Central memory CD8-positive, alpha-beta T cell (primary cell): ENCODE measurements around the gene PI4K2B.
"Not testable (repeated sequence)": the region's sequence is repeated elsewhere in the genome, so short reads cannot be mapped to it uniquely, and the experiment has no call there.

ENCODE experiments used
- ATAC-seq: fragments of 150-1000 bp; cut with Tn5 transposase; replicated peaks from 2 replicates; pipeline ENCODE4 v1.10.0; 2022; ENCODE audit warnings: mild to moderate bottlenecking, moderate FRiP score, moderate number of reproducible peaks; ENCODE audit not compliant: poor library complexity, severe bottlenecking; ENCODE audit errors: extremely low read depth
- DNase-seq, 2 donors: peaks; one replicate each; pipeline ENCODE4 v3.0.0; 2021; ENCODE audit warnings: low spot score in 2 of 2
- H3K27ac Mint-ChIP-seq: one replicate; pipeline ENCODE4 v1.8.0; 2022; ENCODE audit warnings: low read depth, mild to moderate bottlenecking, moderate library complexity, mixed read lengths
- H3K27me3 Mint-ChIP-seq: one replicate; pipeline ENCODE4 v1.8.0; 2022; ENCODE audit warnings: mixed read lengths
- H3K36me3 Mint-ChIP-seq: one replicate; pipeline ENCODE4 v1.8.0; 2022; ENCODE audit warnings: mild to moderate bottlenecking, moderate library complexity, mixed read lengths; ENCODE audit not compliant: insufficient read depth
- H3K4me1 Mint-ChIP-seq: one replicate; pipeline ENCODE4 v1.8.0; 2022; ENCODE audit warnings: mixed read lengths
- H3K4me3 Mint-ChIP-seq: one replicate; pipeline ENCODE4 v1.8.0; 2022; ENCODE audit warnings: mild to moderate bottlenecking, moderate library complexity, mixed read lengths
- H3K9me3 Mint-ChIP-seq: one replicate; pipeline ENCODE4 v1.8.0; 2022; ENCODE audit warnings: mixed read lengths

The PI4K2B gene

DNA sequence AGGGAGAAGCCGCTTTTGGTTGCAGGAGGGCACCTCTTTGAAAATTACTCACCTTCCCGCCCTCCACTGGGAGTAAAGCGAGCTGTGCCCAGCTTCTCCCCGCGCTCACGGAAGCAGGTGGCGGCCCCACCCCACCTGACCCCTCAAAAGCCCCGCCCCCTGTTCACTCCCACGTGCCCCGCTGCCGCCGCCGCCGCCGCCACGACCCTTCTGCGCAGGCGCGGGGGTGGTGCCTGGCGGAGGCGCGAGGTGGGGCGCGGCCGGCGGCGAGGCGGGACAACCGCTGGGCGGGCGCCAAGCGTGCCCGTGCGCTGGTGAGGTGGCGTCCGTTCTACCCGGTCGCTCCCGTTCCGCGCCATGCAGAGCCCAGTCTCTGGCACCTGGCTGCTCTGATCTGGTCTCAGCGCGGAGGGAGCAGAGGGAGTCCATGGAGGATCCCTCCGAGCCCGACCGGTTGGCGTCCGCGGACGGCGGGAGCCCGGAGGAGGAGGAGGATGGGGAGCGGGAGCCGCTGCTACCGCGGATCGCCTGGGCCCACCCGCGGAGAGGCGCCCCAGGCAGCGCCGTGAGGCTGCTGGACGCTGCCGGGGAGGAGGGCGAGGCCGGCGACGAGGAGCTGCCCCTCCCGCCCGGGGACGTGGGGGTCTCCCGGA is at the start of gene PI4K2B:
Gene PI4K2B (plus strand): TSS at position 297 of the 653 bp plus-strand sequence. CDS start 131 bp downstream, at position 428.
- no peaks in the 10 kb centered on the region for H3K9me3 Mint-ChIP-seq
- ATAC-seq (peak; percentile 65), DNase-seq (peak; percentile 84 to 86)
- H3K36me3 Mint-ChIP-seq = peaks cover 20% of the 10 kb centered on the region
- H3K4me3 Mint-ChIP-seq = peak within 1 kb of the TSS; percentile 92
- H3K4me1 Mint-ChIP-seq = peaks cover 39% of the 10 kb centered on the region
- H3K27ac Mint-ChIP-seq = peak within 1 kb of the TSS; percentile 96
- no peaks in the 10 kb centered on the region for H3K27me3 Mint-ChIP-seq

DNA sequence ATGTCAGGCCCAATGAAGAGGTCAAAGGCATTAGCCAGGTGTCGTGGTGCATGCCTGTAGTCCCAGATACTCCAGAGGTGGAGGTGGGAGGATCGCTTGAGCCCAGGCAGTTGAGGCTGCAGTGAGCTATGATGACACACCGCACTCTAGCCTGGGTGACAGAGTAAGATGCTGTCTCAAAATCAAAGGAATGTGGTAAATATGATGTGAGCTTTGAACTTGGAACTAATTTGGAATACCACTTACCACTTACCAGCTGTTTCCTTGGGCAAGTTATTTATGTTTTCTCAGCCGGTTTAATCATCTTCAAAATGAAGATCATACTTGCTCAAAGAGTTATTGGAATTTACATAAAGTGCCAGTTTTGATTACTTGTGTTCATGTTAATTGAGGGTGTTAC is 49.8 kb upstream of the PI4K2B start:
- no peak overlapping the region for H3K27ac Mint-ChIP-seq
- H3K36me3 Mint-ChIP-seq = no peaks in the 10 kb centered on the region
- no peaks in the 10 kb centered on the region for H3K9me3 Mint-ChIP-seq
- ATAC-seq = no peak
- DNase-seq = no peak
- peaks cover 26% of the 10 kb centered on the region for H3K4me1 Mint-ChIP-seq
- no peaks in the 10 kb centered on the region for H3K27me3 Mint-ChIP-seq
- no peak overlapping the region for H3K4me3 Mint-ChIP-seq

DNA sequence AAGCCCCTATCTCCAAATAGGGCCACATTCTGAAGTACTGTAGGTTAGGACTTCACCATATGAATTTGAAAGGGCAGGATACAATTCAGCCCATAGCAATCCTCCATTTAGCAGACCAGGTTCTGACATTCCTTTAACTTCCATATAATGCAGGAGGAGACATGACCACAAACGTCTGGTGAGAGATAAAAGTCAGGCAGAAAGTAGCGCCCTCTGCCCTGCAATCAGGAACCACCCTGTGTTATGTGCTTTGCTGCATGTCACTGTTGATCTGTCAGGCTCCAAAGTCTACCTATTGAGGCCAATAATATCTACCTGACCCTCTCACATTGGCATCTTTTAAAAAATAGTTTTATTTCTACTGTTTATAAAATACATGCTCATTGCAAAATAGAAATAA is 43.4 kb upstream of the PI4K2B start:
- peaks cover 9% of the 10 kb centered on the region for H3K4me1 Mint-ChIP-seq
- H3K36me3 Mint-ChIP-seq = peaks cover 3% of the 10 kb centered on the region
- ATAC-seq = no peak
- H3K4me3 Mint-ChIP-seq = no peak overlapping the region
- no peak overlapping the region for H3K27ac Mint-ChIP-seq
- H3K9me3 Mint-ChIP-seq = no peaks in the 10 kb centered on the region
- DNase-seq = no peak
- H3K27me3 Mint-ChIP-seq = no peaks in the 10 kb centered on the region

DNA sequence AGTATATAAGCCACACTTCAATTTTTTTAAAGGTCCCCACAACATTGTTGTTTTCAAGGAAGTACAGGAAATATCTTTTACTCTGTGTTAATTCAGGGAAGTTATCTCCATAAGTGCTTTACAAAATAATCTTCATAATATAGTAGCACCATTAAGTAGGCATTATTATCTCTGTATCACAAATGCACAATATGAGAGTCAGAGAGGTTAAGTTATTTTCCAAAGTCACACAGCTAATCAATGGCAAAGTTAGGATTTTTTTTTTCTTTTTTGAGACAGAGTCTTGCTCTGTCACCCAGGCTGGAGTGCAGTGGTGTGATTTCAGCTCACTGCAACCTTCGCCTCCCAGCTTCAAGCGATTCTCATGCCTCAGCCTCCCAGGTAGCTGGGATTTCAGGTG is 35.1 kb upstream of the PI4K2B start:
- ATAC-seq (no peak), DNase-seq (no peak)
- no peak overlapping the region for H3K4me3 Mint-ChIP-seq
- H3K4me1 Mint-ChIP-seq = peaks cover 9% of the 10 kb centered on the region
- no peaks in the 10 kb centered on the region for H3K27me3 Mint-ChIP-seq
- H3K36me3 Mint-ChIP-seq = peaks cover 15% of the 10 kb centered on the region
- H3K27ac Mint-ChIP-seq = no peak overlapping the region
- H3K9me3 Mint-ChIP-seq = no peaks in the 10 kb centered on the region

DNA sequence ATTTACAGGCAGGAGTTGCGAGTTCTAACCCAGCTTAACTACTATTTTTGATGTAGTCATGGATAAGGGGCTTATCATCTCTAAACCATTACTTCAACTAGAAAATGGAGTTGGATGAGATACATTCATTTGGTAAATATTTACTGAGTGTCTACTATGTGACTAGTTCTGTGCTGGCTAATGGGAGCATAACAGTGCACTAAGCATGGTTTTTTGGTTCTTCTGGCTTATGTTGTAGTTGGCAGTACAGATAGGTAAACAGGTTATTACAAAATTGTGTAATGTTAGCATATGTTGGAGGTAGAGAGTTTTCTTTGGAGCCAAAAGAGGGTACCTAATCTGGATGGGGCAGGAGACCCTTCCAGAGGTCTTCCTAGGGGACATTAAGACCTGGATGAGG is 25.8 kb upstream of the PI4K2B start:
- no peaks in the 10 kb centered on the region for H3K9me3 Mint-ChIP-seq
- no peak overlapping the region for H3K27ac Mint-ChIP-seq
- DNase-seq (no peak), ATAC-seq (no peak)
- H3K27me3 Mint-ChIP-seq = peaks cover 10% of the 10 kb centered on the region
- no peaks in the 10 kb centered on the region for H3K4me1 Mint-ChIP-seq
- H3K36me3 Mint-ChIP-seq = no peaks in the 10 kb centered on the region
- no peak overlapping the region for H3K4me3 Mint-ChIP-seq

DNA sequence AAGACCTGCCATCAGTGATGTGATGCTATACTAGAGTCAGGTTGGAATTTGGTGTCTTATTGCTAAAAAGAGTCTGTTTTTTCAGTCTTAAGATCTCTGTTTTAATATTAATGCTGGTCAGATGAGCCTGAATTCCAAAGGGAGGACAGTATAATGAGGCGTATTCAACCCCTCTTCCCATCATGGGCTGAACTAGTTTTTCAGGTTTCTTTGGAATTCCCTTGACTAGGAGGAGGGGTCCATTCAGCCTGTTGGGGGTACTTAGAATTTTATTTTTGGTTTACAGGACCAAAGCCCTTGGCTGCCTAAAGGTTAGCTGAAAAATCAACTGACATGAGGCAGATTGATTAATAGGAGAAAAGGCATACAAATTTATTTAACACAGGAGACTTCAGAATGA is 24.1 kb upstream of the PI4K2B start:
- no peak for DNase-seq
- Mint-ChIP-seq H3K4me3 (no peak overlapping the region), H3K27ac (no peak overlapping the region), H3K36me3 (no peaks in the 10 kb centered on the region), H3K9me3 (no peaks in the 10 kb centered on the region), H3K27me3 (peaks cover 10% of the 10 kb centered on the region), H3K4me1 (no peaks in the 10 kb centered on the region)
- no peak for ATAC-seq

DNA sequence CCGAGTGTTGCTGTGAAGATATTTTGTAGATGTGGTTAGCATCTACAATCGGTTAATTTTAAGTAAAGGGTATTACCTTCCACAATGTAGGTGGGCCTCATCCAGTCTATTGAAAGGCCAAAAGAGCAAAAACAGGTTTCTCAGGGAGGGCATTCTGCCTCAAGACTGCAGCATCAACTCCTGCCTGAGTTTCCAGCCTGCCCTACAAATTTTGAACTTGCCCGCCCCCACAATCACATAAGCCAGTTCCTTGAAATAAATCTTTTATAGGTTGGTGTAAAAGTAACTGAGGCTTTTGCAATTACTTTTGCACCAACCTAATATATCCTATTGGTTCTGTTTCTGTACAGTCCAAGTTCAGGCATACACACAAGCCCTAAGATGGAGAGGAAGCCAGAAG is 22.1 kb upstream of the PI4K2B start:
- ATAC-seq (no peak), DNase-seq (no peak)
- H3K9me3 Mint-ChIP-seq = no peaks in the 10 kb centered on the region
- peaks cover 9% of the 10 kb centered on the region for H3K27me3 Mint-ChIP-seq
- no peak overlapping the region for H3K4me3 Mint-ChIP-seq
- no peak overlapping the region for H3K27ac Mint-ChIP-seq
- no peaks in the 10 kb centered on the region for H3K36me3 Mint-ChIP-seq
- no peaks in the 10 kb centered on the region for H3K4me1 Mint-ChIP-seq

DNA sequence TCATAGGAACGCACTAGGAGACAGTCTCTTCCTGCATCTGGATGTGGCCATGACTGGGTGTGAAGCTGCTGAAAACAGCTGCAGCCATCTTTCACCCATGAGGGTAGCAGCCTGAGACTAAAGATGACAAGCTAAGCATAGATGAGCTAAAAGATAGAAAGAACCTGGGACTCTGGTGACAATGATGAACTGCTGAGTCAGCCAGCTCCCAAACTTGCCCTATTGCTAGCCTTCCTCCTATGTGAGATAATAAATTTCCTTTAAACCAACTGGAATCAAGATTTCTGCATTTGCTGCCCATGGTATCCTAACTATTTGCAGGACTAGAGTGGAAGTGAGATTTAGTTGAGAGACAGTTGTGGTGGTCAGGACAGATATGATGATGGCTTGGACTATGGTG is 21.0 kb upstream of the PI4K2B start:
- H3K4me1 Mint-ChIP-seq = no peaks in the 10 kb centered on the region
- H3K27ac Mint-ChIP-seq = no peak overlapping the region

DNA sequence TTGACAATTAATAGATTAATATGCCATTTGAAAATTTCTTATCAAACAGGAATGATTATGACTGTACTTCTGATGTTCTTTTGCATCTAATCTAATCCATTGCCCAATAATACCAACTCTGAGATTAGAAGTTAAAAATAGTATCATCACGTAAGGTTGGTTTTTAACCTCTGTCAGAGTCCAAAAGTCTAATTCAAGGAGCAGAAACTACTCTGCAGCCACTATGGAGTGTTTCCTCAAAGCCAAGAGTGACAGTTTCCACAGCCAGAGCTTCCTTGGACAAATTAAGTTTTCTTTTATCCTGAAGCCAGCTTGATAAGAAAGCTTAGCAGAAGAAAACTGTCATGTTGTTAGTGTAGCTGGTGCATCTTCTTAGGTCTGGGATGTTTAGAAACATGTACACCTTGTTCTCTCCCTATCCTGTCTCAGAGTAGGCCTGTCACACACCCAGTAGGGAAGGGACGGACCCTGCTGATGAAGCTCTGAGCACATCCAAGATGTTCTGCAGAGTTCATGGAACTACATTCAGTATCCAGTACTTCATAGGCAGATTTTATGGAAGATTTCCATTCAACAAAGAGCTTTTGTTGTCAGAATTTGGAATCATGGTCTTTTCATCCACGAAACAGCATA is 20.4 kb upstream of the PI4K2B start:
- Mint-ChIP-seq H3K4me3 (no peak overlapping the region), H3K36me3 (no peaks in the 10 kb centered on the region), H3K27me3 (no peaks in the 10 kb centered on the region), H3K4me1 (no peaks in the 10 kb centered on the region), H3K9me3 (no peaks in the 10 kb centered on the region), H3K27ac (no peak overlapping the region)
- ATAC-seq (no peak), DNase-seq (no peak)

More for the DNA sequence above, 21.0 kb upstream of the PI4K2B start:
- no peak overlapping the region for H3K4me3 Mint-ChIP-seq
- no peaks in the 10 kb centered on the region for H3K9me3 Mint-ChIP-seq
- ATAC-seq (no peak), DNase-seq (no peak)
- H3K27me3 Mint-ChIP-seq = no peaks in the 10 kb centered on the region
- H3K36me3 Mint-ChIP-seq = no peaks in the 10 kb centered on the region

DNA sequence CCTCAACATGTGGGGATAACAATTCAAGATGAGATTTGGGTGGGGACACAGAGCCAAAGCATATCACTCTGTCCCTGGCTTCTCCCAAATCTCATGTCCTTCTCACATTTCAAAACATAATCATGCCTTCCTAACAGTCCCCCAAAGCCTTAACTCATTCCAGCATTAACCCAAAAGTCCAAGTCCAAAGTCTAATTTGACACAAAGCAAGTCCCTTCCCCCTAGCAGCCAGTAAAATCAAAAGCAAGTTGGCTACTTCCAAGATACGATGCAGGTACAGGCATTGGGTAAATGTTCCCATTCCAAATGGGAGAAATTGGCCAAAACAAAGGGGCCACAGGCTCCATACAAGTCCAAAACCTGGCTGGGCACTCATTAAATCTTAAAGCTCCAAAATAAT is 19.1 kb upstream of the PI4K2B start:
- not testable (repeated sequence) for ATAC-seq, H3K27me3 Mint-ChIP-seq, H3K27ac Mint-ChIP-seq, H3K4me3 Mint-ChIP-seq, H3K9me3 Mint-ChIP-seq, H3K4me1 Mint-ChIP-seq, H3K36me3 Mint-ChIP-seq, DNase-seq

DNA sequence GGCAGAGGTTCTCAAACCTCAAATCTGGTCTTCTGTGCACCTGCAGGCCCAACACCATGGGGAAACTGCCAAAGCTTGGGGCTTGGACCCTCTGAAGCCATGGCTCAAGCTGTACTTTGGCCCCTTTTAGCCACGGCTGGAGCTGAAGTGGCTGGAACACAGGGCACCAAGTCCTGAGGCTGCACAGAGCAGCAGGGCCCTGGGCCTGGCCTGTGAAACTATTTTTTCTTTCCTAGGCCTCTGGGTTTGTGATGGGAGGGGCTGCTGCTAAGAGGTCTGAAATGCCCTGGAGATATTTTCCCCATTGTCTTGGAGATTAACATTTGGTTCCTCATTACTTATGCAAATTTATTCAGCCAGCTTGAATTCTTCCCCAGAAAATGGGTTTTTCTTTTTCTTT is 18.3 kb upstream of the PI4K2B start:
- peaks cover 5% of the 10 kb centered on the region for H3K9me3 Mint-ChIP-seq

DNA sequence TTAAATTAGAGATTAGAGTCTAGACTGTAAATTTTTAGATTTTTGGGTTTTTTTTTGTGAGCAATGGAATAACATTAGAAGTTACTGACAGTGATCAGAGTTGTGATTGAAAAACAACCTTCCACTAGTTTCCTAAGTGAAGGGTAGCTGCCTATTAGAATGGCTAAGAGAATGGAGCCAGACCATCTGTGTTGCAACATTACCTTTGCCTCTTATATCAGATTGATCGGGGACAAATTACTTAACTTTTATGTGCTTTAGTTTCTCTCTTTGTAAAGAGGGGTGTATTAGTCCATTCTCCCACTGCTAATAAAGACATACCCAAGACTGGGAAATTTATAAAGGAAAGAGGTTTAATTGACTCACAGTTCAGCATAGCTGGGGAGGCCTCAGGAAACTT is 12.5 kb upstream of the PI4K2B start:
- no peak for DNase-seq
- Mint-ChIP-seq H3K36me3 (no peaks in the 10 kb centered on the region), H3K9me3 (peaks cover 29% of the 10 kb centered on the region), H3K27me3 (no peaks in the 10 kb centered on the region), H3K4me3 (no peak overlapping the region), H3K27ac (no peak overlapping the region), H3K4me1 (no peaks in the 10 kb centered on the region)
- no peak for ATAC-seq

More for the DNA sequence above, 18.3 kb upstream of the PI4K2B start:
- Mint-ChIP-seq H3K4me3 (no peak overlapping the region), H3K27me3 (no peaks in the 10 kb centered on the region), H3K4me1 (no peaks in the 10 kb centered on the region), H3K27ac (no peak overlapping the region), H3K36me3 (no peaks in the 10 kb centered on the region)
- ATAC-seq (no peak), DNase-seq (no peak)

DNA sequence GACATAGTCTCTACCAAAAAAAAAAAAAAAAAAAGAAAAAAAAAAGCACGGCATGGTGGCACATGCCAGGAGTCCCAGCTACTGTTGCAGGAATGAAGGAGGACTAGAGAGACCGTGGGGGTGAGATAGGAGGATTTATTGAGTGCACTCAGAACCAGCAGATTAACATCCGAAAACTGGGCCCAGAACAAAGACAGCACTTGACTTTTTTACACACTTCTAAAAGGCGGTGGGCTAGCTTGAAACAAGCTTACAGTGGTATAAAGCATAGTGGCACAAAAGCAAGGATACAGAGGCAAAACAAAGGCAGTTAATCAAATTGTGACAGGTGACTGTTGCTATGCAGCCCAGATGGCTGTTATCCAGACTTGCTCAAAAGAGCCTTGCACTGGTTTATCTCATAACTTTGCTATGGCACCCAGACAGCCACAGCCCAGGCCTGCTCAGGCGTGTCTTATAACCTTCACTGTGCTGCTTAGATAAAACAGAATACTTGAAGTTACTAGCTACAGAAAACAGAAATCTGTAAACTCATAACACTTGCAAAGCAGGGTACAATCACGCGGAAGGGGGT is 9.9 kb upstream of the PI4K2B start:
- Mint-ChIP-seq H3K4me3 (no peak overlapping the region), H3K9me3 (peaks cover 33% of the 10 kb centered on the region), H3K27ac (no peak overlapping the region), H3K4me1 (no peaks in the 10 kb centered on the region), H3K36me3 (no peaks in the 10 kb centered on the region), H3K27me3 (no peaks in the 10 kb centered on the region)
- DNase-seq (no peak), ATAC-seq (no peak)
